Measurements from ENCODE around the gene GSK3B.

Gene GSK3B

DNA sequence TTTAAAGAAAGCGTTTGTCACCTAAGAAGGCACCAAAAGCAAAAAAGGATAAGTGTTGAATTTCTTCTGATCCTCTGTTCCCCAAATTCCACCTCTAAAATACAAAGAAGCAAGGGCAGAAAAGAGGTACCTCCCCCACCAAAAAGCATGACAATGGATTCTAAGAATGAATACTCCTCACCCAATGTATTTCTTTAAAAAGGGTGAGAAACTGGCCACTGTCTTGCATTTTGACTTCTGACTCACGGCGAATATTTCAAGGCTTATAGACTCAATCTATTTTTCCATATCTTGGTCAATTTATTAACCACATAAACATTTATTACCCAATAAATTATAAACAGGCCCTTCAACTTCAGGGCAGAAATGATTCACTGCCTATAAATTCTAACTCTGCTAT, 181.2 kb downstream of the GSK3B start:
- H3K4me3 ChIP-seq (ENCODE audit: low read length): no peak overlapping the region
- TF ChIP-seq, protein P1, sequence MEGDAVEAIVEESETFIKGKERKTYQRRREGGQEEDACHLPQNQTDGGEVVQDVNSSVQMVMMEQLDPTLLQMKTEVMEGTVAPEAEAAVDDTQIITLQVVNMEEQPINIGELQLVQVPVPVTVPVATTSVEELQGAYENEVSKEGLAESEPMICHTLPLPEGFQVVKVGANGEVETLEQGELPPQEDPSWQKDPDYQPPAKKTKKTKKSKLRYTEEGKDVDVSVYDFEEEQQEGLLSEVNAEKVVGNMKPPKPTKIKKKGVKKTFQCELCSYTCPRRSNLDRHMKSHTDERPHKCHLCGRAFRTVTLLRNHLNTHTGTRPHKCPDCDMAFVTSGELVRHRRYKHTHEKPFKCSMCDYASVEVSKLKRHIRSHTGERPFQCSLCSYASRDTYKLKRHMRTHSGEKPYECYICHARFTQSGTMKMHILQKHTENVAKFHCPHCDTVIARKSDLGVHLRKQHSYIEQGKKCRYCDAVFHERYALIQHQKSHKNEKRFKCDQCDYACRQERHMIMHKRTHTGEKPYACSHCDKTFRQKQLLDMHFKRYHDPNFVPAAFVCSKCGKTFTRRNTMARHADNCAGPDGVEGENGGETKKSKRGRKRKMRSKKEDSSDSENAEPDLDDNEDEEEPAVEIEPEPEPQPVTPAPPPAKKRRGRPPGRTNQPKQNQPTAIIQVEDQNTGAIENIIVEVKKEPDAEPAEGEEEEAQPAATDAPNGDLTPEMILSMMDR (IDR thresholded peaks at IDR 0.05; ENCODE audit: insufficient read depth, low read depth, low read length, missing control alignments): no peak
- DNase-seq (ENCODE audit: low read depth): peak; percentile 32

DNA sequence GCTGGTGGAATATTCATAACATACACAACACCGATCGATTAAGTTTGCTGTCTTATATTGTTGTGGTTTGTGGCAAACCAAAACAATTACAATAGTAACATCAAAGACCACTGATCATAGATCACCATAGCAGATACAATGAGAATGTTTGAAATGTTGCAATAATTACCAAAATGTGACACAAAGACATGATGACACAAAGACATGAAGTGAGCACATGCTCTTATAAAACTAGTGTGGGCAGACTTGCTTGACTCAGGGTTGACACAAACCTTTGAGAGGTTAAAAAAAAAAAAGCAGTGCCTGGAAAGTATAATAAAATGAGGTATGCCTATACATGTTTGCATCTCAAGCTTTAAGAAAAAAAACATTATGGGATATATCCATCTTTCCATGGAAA, 182.0 kb downstream of the GSK3B start:
- no peak overlapping the region for H3K4me3 ChIP-seq (ENCODE audit: low read length)
- TF ChIP-seq, protein P1 (IDR thresholded peaks at IDR 0.05; ENCODE audit: insufficient read depth, low read depth, low read length, missing control alignments): no peak
- DNase-seq (ENCODE audit: low read depth): peak; percentile 51

DNA sequence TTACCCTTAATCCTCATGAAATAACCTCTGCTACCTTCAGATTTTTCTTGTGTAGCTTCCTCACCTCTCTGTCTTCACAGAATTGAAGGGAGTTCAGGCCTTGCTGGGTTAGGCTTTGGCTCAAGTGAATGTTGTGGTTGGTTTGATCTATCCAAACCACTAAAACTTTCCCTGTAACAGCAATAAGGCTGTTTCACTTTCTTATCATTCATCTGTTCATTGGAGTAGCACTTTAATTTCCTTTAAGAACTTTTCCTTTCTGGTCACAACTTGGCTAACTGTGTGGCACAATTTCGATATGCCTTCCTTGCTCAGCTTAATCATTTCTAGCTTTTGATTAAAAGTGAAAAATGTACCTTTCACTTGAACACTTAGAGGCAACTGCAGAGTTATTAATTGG, 182.5 kb downstream of the GSK3B start:
- H3K4me3 ChIP-seq (ENCODE audit: low read length): no peak overlapping the region
- TF ChIP-seq, protein P1 (IDR thresholded peaks at IDR 0.05; ENCODE audit: insufficient read depth, low read depth, low read length, missing control alignments): no peak
- DNase-seq (ENCODE audit: low read depth): no peak

DNA sequence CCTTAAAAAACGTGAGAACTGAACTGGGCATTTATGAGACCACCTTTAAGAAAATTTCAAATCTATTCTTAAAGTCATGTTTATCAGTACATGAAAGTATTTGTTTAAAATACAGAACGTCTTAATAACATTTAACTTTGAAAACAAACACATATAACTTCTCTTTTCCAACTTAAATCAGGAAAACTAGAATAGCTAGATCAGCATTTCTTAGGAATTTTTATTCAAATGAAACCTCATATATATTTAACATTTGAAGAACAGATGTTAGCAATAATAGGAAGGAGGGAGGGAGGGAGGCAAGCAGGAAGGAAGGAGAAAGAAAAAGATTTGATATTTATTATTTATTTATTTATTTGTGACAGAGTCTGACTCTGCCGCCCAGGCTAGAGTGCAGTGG, 192.2 kb downstream of the GSK3B start:
- no peak for DNase-seq (ENCODE audit: low read depth)
- TF ChIP-seq, protein P1 (IDR thresholded peaks at IDR 0.05; ENCODE audit: insufficient read depth, low read depth, low read length, missing control alignments): no peak
- H3K4me3 ChIP-seq (ENCODE audit: low read length): no peak overlapping the region

- DNase-seq (ENCODE audit: low read depth): no peak
- H3K4me3 ChIP-seq (ENCODE audit: low read length): no peak overlapping the region
- TF ChIP-seq, protein P1 (IDR thresholded peaks at IDR 0.05; ENCODE audit: insufficient read depth, low read depth, low read length, missing control alignments): no peak
These were observed 193.1 kb downstream of the GSK3B start for GRCh38 chr3:119901148-119901547.

GRCh38 chr3:119899192-119899511, 195.1 kb downstream of the GSK3B start:
- H3K4me3 ChIP-seq (ENCODE audit: low read length): no peak overlapping the region
- no peak for DNase-seq (ENCODE audit: low read depth)
- TF ChIP-seq, protein P1 (IDR thresholded peaks at IDR 0.05; ENCODE audit: insufficient read depth, low read depth, low read length, missing control alignments): no peak

DNA sequence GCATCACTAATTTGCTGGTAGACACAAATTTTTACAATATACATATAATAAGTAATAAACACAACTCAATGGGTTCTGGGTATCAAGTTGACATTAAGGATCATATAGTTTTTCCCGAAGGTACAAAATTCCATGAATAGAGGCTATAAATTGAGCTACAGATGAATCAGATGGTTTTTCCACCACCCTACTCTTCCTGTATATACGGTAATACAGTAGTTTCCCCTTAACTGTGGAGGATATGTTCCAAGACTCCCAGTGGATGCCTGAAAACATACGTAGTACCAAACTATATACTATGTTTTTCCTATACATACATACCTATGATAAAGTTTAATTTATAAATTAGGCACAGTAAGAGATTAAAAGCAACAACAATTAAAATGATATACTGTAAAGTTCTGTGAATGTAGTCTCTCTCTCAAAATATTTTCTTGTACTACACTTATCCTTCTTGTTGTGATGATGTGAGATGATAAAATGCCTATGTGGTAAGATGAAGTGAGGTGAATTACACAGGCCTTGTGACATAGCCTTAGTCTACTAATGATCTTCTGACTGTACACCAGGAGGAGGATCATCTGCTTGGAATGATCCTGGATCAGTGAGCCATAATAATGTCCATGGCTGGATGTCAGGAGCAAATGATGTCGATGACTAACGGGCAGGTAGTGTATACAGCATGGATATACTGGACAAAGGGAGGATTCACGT, 195.6 kb downstream of the GSK3B start:
- no peak overlapping the region for H3K4me3 ChIP-seq (ENCODE audit: low read length)
- peak; percentile 60 for DNase-seq (ENCODE audit: low read depth)
- TF ChIP-seq, protein P1 (IDR thresholded peaks at IDR 0.05; ENCODE audit: insufficient read depth, low read depth, low read length, missing control alignments): no peak
